SU-DHL-6 (cell line): ENCODE data around the gene LY9.

ENCODE experiments used
- H2AFZ ChIP-seq: fragments of 200-600 bp; sonication (generic); 2 replicates; pipeline ENCODE4 v1.6.1; 2014; ENCODE audit warnings: low read depth, mild to moderate bottlenecking, moderate library complexity, mixed read lengths, antibody characterized with exemption, low read length; ENCODE audit not compliant: severe bottlenecking
- H3F3A ChIP-seq: fragments of 200-600 bp; shearing (Covaris generic); 2 replicates; pipeline ENCODE4 v1.6.0; 2016; ENCODE audit warnings: antibody characterized with exemption, mild to moderate bottlenecking; ENCODE audit not compliant: insufficient read depth
- H3K27ac ChIP-seq: fragments of 200-600 bp; sonication (generic); 2 replicates; pipeline ENCODE4 v1.5.1; 2016; ENCODE audit warnings: low read depth, mild to moderate bottlenecking, low read length, moderate library complexity, mixed read lengths
- H3K27me3 ChIP-seq: fragments of 200-600 bp; sonication (generic), shearing (Covaris generic); 2 replicates; pipeline ENCODE4 v1.6.0; 2014; ENCODE audit warnings: mild to moderate bottlenecking, low read length
- H3K36me3 ChIP-seq: fragments of 200-600 bp; sonication (generic); 2 replicates; pipeline ENCODE4 v1.6.1; 2014; ENCODE audit warnings: mild to moderate bottlenecking, low read length, mixed read lengths
- H3K4me2 ChIP-seq: fragments of 300-600, 200-600 bp; shearing (Covaris generic), sonication (generic); 2 replicates; pipeline ENCODE4 v1.6.0; 2014; ENCODE audit warnings: low read length, low read depth, mild to moderate bottlenecking; ENCODE audit not compliant: poor library complexity, severe bottlenecking
- H3K4me3 ChIP-seq: fragments of 200-600 bp; sonication (generic); 2 replicates; pipeline ENCODE4 v1.5.1; 2014; ENCODE audit warnings: antibody characterized with exemption, low read length, mild to moderate bottlenecking, mixed read lengths; ENCODE audit not compliant: insufficient read depth, poor library complexity, severe bottlenecking
- H3K79me2 ChIP-seq: fragments of 200-600 bp; sonication (generic); 2 replicates; pipeline ENCODE4 v1.6.1; 2014; ENCODE audit warnings: mild to moderate bottlenecking, low read length, moderate library complexity; ENCODE audit not compliant: insufficient read depth
- H3K9ac ChIP-seq: fragments of 200-600 bp; sonication (generic); 2 replicates; pipeline ENCODE4 v1.7.0; 2014; ENCODE audit warnings: mild to moderate bottlenecking, low read length
- H3K9me2 ChIP-seq: fragments of 200-600 bp; sonication (generic); replicated peaks from 2 replicates; pipeline ENCODE4 v1.6.1; 2014; ENCODE audit warnings: low read length; ENCODE audit not compliant: insufficient read depth
- H3K9me3 ChIP-seq: fragments of 200-600 bp; sonication (generic); 2 replicates; pipeline ENCODE4 v1.6.1; 2014; ENCODE audit warnings: low read length, mixed read lengths; ENCODE audit not compliant: insufficient read depth
- H4K20me1 ChIP-seq: fragments of 200-600 bp; sonication (generic); 2 replicates; pipeline ENCODE4 v1.6.1; 2014; ENCODE audit warnings: low read depth, mild to moderate bottlenecking, antibody characterized with exemption, low read length, moderate library complexity, mixed read lengths
- EZH2phosphoT487 ChIP-seq: fragments of 200-600 bp; sonication (generic), shearing (Covaris generic); conservative IDR thresholded peaks from 2 replicates; pipeline ENCODE4 v1.6.1; 2018; ENCODE audit warnings: mild to moderate bottlenecking, antibody characterized with exemption, low read length, moderate library complexity, mixed read lengths
- TF ChIP-seq, protein P1 (sequence below): fragments of 200-600 bp; sonication (generic); IDR thresholded peaks from one replicate; pipeline ENCODE4 v1.5.1; 2017; ENCODE audit warnings: antibody characterized with exemption, mild to moderate bottlenecking, low read length, moderate library complexity; ENCODE audit not compliant: insufficient read depth, poor library complexity, severe bottlenecking

Gene LY9

GRCh38 chr1:160755911-160756848, 39.8 kb upstream of the LY9 start:
- Histone ChIP-seq H3K36me3 (no peaks in the 10 kb centered on the region), H3K79me2 (no peaks in the 10 kb centered on the region), H3F3A (no peaks in the 10 kb centered on the region), H3K9me3 (no peaks in the 10 kb centered on the region), H4K20me1 (no peaks in the 10 kb centered on the region), H3K4me3 (no peak overlapping the region), H2AFZ (no peak overlapping the region), H3K4me2 (no peak overlapping the region), H3K27me3 (no peaks in the 10 kb centered on the region), H3K27ac (no peak overlapping the region), H3K9me2 (no peaks in the 10 kb centered on the region), H3K9ac (no peak overlapping the region)
- no peak for TF ChIP-seq EZH2phosphoT487
- TF ChIP-seq, protein P1, sequence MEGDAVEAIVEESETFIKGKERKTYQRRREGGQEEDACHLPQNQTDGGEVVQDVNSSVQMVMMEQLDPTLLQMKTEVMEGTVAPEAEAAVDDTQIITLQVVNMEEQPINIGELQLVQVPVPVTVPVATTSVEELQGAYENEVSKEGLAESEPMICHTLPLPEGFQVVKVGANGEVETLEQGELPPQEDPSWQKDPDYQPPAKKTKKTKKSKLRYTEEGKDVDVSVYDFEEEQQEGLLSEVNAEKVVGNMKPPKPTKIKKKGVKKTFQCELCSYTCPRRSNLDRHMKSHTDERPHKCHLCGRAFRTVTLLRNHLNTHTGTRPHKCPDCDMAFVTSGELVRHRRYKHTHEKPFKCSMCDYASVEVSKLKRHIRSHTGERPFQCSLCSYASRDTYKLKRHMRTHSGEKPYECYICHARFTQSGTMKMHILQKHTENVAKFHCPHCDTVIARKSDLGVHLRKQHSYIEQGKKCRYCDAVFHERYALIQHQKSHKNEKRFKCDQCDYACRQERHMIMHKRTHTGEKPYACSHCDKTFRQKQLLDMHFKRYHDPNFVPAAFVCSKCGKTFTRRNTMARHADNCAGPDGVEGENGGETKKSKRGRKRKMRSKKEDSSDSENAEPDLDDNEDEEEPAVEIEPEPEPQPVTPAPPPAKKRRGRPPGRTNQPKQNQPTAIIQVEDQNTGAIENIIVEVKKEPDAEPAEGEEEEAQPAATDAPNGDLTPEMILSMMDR = no peak

- H3K9me2 ChIP-seq = no peaks in the 10 kb centered on the region
- H3K9ac ChIP-seq = no peak overlapping the region
- no peaks in the 10 kb centered on the region for H3K27me3 ChIP-seq
- TF ChIP-seq, protein P1 = no peak
- TF ChIP-seq EZH2phosphoT487 = no peak
- no peaks in the 10 kb centered on the region for H3F3A ChIP-seq
- H3K27ac ChIP-seq = no peak overlapping the region
- no peaks in the 10 kb centered on the region for H4K20me1 ChIP-seq
- H3K4me2 ChIP-seq = no peak overlapping the region
- no peaks in the 10 kb centered on the region for H3K79me2 ChIP-seq
- no peaks in the 10 kb centered on the region for H3K9me3 ChIP-seq
- H2AFZ ChIP-seq = no peak overlapping the region
- H3K36me3 ChIP-seq = no peaks in the 10 kb centered on the region
- H3K4me3 ChIP-seq = no peak overlapping the region
Measured at GRCh38 chr1:160756849-160757201, 39.1 kb upstream of the LY9 start.

DNA sequence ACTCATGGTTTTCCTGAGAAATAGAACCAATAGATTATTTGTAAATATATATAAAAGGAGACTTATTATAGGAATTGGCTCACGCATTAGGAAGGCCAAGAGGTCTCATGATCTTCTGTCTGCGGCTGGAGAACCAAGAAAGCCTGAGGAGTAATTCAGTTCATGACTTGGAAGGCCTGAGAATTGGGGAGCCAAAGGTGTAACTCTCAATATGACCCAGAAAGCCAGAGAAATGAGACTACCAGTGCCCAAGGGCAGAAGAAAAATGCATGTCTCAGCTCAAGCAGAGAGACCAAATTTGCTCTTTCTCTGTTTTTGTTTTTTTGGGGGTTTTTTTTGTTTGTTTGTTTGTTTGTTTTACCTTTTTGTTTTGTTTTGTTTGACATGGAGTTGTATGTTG, 37.5 kb upstream of the LY9 start:
- H3K9me2 ChIP-seq = no peaks in the 10 kb centered on the region
- H3K4me3 ChIP-seq = no peak overlapping the region
- no peak for TF ChIP-seq EZH2phosphoT487
- TF ChIP-seq, protein P1 = no peak
- no peaks in the 10 kb centered on the region for H3K9me3 ChIP-seq
- H4K20me1 ChIP-seq = no peaks in the 10 kb centered on the region
- H3K4me2 ChIP-seq = no peak overlapping the region
- no peaks in the 10 kb centered on the region for H3F3A ChIP-seq
- H3K36me3 ChIP-seq = no peaks in the 10 kb centered on the region
- H3K79me2 ChIP-seq = no peaks in the 10 kb centered on the region
- H2AFZ ChIP-seq = no peak overlapping the region
- H3K27ac ChIP-seq = no peak overlapping the region
- no peak overlapping the region for H3K9ac ChIP-seq
- no peaks in the 10 kb centered on the region for H3K27me3 ChIP-seq
